NCI-H2107 (cell line): Measurements from ENCODE around the gene EPGN.

Experiments
- DNase-seq: peaks from one replicate; lab custom pipeline; 2025; lab: John Stamatoyannopoulos, UW

Gene EPGN

DNA sequence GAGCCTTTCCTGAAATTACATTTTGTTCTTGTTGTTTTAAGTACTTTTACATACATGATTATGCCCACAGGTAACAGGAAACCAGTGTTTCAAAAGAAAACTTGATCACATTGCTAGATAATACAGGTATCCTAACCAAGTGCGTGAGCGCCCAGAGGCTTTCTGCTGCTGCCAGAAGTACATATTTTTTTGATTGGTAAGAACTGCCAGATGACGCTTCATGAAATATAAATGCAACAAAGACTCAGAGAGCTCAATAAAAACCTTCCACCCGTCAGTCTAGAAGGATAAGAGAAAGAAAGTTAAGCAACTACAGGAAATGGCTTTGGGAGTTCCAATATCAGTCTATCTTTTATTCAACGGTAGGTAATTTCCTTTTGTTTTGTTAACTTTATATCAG is at the start of gene EPGN:
Gene EPGN, plus strand, starts transcription at position 256 of the 400 bp plus-strand sequence. Its CDS starts 64 bp downstream, at position 320.
- DNase-seq, result no peak

DNA sequence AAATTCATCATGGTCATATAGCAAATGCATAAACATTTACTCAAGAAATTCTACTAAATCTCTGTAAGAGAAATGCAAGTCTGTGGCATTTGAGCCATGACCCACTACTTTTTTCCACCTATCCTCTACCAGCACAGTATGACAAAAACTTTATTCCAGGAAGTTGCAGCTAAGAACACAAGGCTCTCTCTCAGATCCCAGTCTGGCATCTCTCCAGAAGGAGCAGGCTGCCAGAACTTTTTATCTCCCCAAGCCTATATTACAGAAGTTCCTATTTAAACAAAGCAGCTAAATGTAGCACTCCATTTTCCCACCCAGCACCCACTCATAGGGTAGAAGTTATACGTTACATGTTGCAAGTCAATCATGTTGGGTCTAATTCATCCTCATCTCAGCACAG is 49.3 kb upstream of the EPGN start:
- DNase-seq, result no peak

DNA sequence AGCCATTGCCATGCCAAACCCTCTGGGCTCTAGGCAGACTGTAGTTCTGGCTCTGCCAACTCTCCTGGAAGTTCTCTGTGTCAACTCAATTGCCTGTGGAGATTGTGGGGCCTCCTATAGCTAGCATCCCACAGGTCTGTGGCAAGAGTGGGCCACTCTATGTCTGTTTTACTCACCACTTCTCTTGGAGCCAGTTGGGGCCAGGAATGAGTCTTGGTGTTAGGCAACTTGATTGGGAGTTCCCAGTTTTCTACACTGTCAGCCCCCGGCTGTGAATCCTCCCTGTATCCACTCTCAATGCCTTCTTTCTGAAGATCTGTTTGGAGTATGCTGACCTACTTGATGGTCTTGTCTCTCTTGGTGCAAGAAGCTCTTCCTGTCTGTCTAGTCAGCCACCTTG is 48.2 kb upstream of the EPGN start:
- no peak for DNase-seq

GRCh38 chr4:74262522-74262921 is 45.7 kb upstream of the EPGN start:
- no peak for DNase-seq

- no peak for DNase-seq
Observed at GRCh38 chr4:74263551-74263950, 44.7 kb upstream of the EPGN start.

- DNase-seq, result no peak
Observed at GRCh38 chr4:74266081-74266480, 42.2 kb upstream of the EPGN start.

- DNase-seq, result no peak
Observed at GRCh38 chr4:74267998-74268606, 40.2 kb upstream of the EPGN start.

GRCh38 chr4:74268643-74269042 is 39.6 kb upstream of the EPGN start:
- DNase-seq, result no peak

- no peak for DNase-seq
Observed at GRCh38 chr4:74278490-74278889, 29.8 kb upstream of the EPGN start.

GRCh38 chr4:74279716-74280115 is 28.6 kb upstream of the EPGN start:
- no peak for DNase-seq

DNA sequence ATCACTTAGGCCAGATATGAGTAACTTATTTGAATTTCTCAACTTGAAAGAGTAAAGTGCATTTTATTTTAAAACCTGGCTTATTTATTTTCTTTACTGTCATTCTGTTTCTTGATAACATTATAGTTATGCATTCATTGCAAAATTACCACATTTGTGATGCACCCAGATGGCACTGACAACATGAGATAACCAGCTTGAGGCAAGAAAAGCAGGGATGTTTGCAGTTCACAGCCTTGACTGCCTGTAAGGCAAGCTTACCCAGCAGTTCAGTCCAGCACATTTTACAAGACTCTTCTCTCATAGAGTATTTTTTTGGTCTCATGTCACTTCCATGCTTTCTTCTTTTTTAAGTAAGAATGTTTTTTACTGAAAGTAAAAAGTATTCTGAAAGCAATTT is 25.3 kb upstream of the EPGN start:
- no peak for DNase-seq

DNA sequence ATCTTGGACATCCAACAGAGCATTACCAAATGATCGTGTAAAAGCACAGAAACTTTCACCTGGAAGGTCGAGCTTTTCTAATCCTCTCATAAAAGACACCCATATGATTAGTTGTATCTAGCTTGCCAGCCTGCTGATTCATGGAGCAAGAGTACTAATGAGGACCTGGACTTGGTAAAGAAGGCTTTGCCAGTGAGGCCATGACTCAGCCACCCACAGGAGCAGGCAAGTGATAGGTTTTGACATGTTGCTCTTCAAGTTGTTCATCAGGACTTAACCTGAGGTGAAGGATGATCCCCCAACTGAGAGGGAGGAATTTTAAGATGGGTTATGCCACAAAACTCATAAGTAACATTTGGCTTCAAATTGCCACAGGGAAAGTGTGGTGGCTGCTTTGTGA is 24.7 kb upstream of the EPGN start:
- DNase-seq, result no peak

DNA sequence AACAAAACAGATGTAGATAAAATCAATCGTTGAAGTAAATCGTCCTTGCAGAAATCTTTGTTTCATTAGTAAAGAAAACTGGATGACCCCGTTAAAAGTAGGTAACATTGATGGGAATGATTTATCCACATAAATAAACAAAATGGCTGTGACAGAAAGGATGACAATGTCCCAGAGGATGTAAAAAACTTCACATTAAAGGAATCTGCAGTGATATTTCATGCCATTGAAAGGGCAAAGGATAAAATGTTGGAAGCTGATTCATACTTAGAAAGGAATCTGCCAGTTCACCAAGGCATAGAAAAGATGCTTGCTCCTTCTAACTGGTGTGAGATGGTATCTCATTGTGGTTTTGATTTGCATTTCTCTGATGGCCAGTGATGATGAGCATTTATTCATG is 24.2 kb upstream of the EPGN start:
- DNase-seq, result no peak

- DNase-seq, result no peak
Observed at GRCh38 chr4:74287164-74287563, 21.1 kb upstream of the EPGN start.

DNA sequence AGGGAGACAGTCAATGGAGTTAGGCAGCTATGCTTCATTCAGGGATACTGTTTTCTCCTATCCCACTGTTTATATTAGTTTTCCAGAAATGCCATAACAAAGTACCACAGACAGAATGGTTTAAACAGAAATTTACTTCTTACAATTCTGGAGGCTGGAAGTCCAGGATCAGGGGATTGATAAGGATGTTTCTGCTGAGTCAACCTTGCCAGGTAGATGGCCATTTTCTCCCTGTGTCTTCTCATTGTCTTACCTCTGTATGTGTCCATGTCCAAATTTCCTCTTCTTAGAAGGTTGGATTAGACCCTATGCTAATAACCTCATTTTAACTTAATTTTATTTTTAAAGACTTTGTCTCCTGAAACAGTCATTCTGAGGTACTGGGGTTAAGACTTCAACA is 20.5 kb upstream of the EPGN start:
- no peak for DNase-seq

DNA sequence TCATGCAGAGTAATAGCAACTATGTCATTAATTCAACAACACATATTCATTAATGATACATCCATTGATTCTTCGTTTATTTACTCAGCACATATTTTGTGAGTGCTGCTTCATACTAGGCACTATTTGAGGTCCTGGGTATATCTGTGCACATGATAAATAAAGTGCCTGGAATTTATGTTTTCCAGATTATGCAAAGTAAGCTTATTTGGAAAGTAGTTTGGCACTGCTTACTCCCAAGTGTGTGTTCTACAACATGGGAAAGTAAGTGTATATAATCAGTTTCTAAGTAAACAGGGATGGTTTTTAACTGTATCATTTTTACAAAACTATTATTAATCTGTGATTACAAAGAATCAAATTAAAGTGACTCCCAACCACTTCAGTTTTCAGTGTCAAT is 16.8 kb upstream of the EPGN start:
- no peak for DNase-seq

DNA sequence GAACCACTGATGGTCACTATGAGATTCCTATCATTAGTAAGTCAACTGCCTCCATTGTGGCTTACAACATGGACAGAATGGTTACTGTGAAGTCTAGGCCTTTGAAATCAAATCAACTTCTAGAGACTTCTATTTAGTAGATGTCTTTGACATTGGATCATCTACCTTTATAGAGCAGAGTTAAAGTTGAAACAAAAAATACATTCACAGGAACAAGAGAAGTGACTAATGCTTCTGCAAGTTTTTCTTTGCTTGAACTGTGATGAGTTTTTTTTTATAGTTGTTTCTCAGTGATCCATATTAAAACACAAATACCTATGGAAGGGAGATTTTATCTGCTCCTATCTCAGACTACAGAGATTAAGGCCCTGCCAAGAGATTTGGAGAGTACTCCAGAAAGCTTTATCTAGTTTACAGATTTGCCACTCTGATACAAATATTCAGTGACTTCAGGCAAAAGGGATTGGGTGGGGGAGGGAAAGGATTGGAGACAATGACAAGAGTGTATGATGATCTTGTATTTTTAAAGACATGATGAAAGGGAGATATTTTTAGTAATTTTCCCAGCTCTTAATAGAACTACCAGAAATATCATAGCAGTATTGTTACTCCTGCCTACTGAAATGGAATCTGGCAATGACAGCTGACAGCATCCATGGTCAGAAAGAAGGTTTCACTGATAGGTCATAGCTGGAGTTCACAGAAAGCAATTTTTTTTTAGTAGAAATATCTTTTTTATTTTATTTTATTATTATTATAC is 16.0 kb upstream of the EPGN start:
- DNase-seq, result no peak

DNA sequence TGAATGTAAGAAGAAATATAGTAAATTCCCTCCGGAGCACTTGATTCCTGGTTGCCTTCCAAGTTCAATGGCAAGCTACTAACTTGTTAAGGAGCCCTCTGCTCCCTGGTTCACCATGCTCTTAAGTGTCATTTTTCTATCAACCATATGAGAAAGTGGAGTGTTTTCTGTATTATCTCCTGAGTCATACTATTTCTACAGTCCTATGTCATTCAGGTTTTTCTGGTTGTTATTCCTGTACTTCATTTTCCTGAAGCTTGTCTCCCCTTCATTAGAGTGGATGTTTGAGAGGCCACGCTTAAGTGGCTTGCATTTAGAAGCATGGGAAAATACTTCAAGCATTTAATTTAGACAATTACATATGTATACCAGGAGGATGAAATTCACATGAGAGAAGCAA is 14.7 kb upstream of the EPGN start:
- DNase-seq, result peak; percentile 1

- DNase-seq, result no peak
Observed at GRCh38 chr4:74294681-74295080, 13.6 kb upstream of the EPGN start.

DNA sequence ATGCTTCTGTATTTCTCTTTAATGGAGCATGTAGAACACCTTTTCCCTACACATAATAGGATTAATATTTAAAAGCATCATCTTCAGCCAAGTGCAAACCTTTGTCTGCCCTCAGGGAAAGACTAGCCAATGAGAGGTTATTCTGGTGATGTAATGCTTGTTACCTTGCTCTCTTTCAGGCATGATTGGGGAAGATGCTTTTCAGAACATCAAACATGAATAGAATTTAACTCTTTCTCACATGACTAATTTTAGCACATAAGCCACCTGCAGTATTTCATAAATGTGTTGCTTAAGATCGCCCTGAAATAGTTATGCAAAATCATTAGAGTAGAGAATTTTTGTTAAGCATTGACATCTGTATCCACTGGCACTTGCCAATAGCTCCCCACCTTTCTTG is 10.7 kb upstream of the EPGN start:
- DNase-seq, result no peak

GRCh38 chr4:74304095-74304625 is 4.1 kb upstream of the EPGN start:
- no peak for DNase-seq

GRCh38 chr4:74305000-74305399 is 3.3 kb upstream of the EPGN start:
- DNase-seq, result no peak

GRCh38 chr4:74307170-74307569 is 1.1 kb upstream of the EPGN start:
- DNase-seq, result no peak

GRCh38 chr4:74309223-74309622 is 953 bp downstream of the EPGN start:
- DNase-seq, result no peak
